Breast epithelium (tissue), 3 donors: ENCODE results near the gene RRM2.

Experiments used
- POLR2A ChIP-seq: fragments of 450-650 bp; IDR thresholded peaks from one replicate; pipeline ENCODE4 v1.6.1; 2016; ENCODE audit warnings: antibody characterized with exemption, mild to moderate bottlenecking, moderate library complexity
- POLR2AphosphoS5 ChIP-seq, 3 donors: sonication (generic); formaldehyde crosslinking; IDR thresholded peaks; one replicate each; pipeline ENCODE4 v1.6.1; 2017; ENCODE audit warnings: antibody characterized with exemption in 3 of 3
- TF ChIP-seq, protein P1 (sequence below), 3 donors: fragments of 450-650 bp; IDR thresholded peaks; one replicate each; pipeline ENCODE4 v1.5.1; 2016 to 2017; ENCODE audit warnings: antibody characterized with exemption in 3 of 3, mild to moderate bottlenecking in 3 of 3, moderate library complexity in 3 of 3

DNA sequence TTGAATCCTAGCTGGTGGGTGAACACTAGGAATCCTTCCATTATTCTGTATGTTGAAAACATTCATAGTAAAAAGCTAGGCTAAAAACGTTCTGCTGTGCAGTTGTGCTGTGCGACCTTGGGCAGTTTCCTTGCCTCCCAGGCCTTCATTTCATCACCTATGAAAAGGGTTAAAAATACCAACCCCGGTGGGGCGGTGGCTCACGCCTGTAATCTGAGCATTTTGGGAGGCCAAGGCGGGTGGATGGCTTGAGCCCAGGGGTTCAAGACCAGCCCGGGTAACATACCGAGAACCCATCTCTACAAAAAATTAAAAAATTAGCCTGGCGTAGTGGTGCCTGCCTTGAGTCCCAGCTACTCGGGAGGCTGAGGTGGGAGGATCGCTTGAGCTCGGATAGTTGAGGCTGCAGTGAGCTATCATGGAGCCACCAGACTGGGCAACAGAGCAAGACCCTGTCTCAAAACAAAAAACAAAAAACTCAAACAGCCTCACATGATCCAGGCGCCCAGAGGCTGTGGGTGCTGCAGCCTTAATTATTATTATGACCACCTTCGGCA lies 2.9 kb upstream of the RRM2 start:
- TF ChIP-seq, protein P1, sequence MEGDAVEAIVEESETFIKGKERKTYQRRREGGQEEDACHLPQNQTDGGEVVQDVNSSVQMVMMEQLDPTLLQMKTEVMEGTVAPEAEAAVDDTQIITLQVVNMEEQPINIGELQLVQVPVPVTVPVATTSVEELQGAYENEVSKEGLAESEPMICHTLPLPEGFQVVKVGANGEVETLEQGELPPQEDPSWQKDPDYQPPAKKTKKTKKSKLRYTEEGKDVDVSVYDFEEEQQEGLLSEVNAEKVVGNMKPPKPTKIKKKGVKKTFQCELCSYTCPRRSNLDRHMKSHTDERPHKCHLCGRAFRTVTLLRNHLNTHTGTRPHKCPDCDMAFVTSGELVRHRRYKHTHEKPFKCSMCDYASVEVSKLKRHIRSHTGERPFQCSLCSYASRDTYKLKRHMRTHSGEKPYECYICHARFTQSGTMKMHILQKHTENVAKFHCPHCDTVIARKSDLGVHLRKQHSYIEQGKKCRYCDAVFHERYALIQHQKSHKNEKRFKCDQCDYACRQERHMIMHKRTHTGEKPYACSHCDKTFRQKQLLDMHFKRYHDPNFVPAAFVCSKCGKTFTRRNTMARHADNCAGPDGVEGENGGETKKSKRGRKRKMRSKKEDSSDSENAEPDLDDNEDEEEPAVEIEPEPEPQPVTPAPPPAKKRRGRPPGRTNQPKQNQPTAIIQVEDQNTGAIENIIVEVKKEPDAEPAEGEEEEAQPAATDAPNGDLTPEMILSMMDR (IDR thresholded peaks at IDR 0.05): no peak
- no peak for TF ChIP-seq POLR2A
- no peak for TF ChIP-seq POLR2AphosphoS5 (IDR thresholded peaks at IDR 0.05)
